Fibroblast of lung (primary cell): ENCODE results near the gene SLC22A4. TPM values are rescaled to one million over a fixed set of nuclear protein-coding genes. Genes with fewer than 3 reads are reported as not detected.
A peak's percentile ranks its signal among the peaks of the same experiment; 100 is the strongest.

ENCODE experiments used
- DNase-seq, 2 donors: peaks; one replicate each; pipeline versions ENCODE4 v3.0.0 to v3.0.0-alpha.2; 2010; ENCODE audit warnings: low read depth in 2 of 2
- H2AFZ ChIP-seq: 2 replicates; pipeline ENCODE4 v1.5.1; 2012; ENCODE audit warnings: low read length, control low read depth, inconsistent platforms
- H3K27ac ChIP-seq: 2 replicates; pipeline ENCODE4 v1.5.1; 2011; ENCODE audit warnings: low read length, control low read depth; ENCODE audit not compliant: insufficient read depth
- H3K27me3 ChIP-seq: 2 replicates; pipeline ENCODE4 v1.5.1; 2011; ENCODE audit warnings: mild to moderate bottlenecking, low read length; ENCODE audit not compliant: control insufficient read depth, insufficient read depth
- H3K36me3 ChIP-seq: 2 replicates; pipeline ENCODE4 v1.5.1; 2011; ENCODE audit warnings: low read length; ENCODE audit not compliant: control insufficient read depth, insufficient read depth
- H3K4me1 ChIP-seq: 2 replicates; pipeline ENCODE4 v1.5.1; 2011; ENCODE audit warnings: low read length; ENCODE audit not compliant: control insufficient read depth, insufficient read depth; ENCODE audit errors: extremely low read depth
- H3K4me2 ChIP-seq: 2 replicates; pipeline ENCODE4 v1.5.1; 2011; ENCODE audit warnings: low read length, control low read depth; ENCODE audit not compliant: insufficient read depth; ENCODE audit errors: extremely low read depth
- H3K4me3 ChIP-seq, 4 experiments: fragments of 200-600 bp in 1 of 4; sonication (generic) in 1 of 4; replicated peaks in 1 of 4; 2 replicates each; pipeline ENCODE4 v1.5.1; 2011 to 2016; ENCODE audit warnings: low read length in 4 of 4, low read depth in 3 of 4, mild to moderate bottlenecking in 3 of 4, control low read depth in 2 of 4, inconsistent platforms in 1 of 4, mixed read lengths in 1 of 4; ENCODE audit not compliant: insufficient read depth in 1 of 4; ENCODE audit errors: control extremely low read depth in 1 of 4
- H3K79me2 ChIP-seq: 2 replicates; pipeline ENCODE4 v1.5.1; 2012; ENCODE audit warnings: mild to moderate bottlenecking, low read length, inconsistent platforms; ENCODE audit not compliant: control insufficient read depth, insufficient read depth
- H3K9ac ChIP-seq: 2 replicates; pipeline ENCODE4 v1.5.1; 2011; ENCODE audit warnings: mild to moderate bottlenecking, low read length, control low read depth; ENCODE audit not compliant: insufficient read depth
- H3K9me3 ChIP-seq: 2 replicates; pipeline ENCODE4 v1.5.1; 2012; ENCODE audit warnings: low read depth, low read length; ENCODE audit not compliant: control insufficient read depth, insufficient read depth
- H4K20me1 ChIP-seq: 2 replicates; pipeline ENCODE4 v1.5.1; 2011; ENCODE audit warnings: low read length; ENCODE audit not compliant: control insufficient read depth, insufficient read depth; ENCODE audit errors: extremely low read depth
- CTCF ChIP-seq, 2 donors: IDR thresholded peaks in 1 of 2; conservative IDR thresholded peaks in 1 of 2; 1 replicate in 1 of 2; 2 replicates in 1 of 2; pipeline ENCODE4 v1.5.1; 2011 to 2012; ENCODE audit warnings: low read length in 2 of 2, control low read depth in 1 of 2, inconsistent platforms in 1 of 2, low read depth in 1 of 2, mild to moderate bottlenecking in 1 of 2
- EZH2 ChIP-seq: IDR thresholded peaks from 2 replicates; pipeline ENCODE4 v1.5.1; 2012; ENCODE audit warnings: low read length, control low read depth, mild to moderate bottlenecking; ENCODE audit errors: missing control alignments
- polyA plus RNA-seq, 2 donors: library from polyadenylated mRNA; depleted of rRNA in 1 of 2; stranded (reverse) in 1 of 2; unstranded in 1 of 2; fragments of >200 nt; gene quantifications; 2 replicates each; pipeline ENCODE4 v1.2.1, GENCODE V29; 2011 to 2012; ENCODE audit warnings: missing spikeins in 1 of 2
- total RNA-seq: library from RNA; depleted of rRNA; stranded (reverse); fragments of >200 nt; gene quantifications from 2 replicates; pipeline ENCODE4 v1.2.1, GENCODE V29; 2014

SLC22A4 gene
- total and polyA plus RNA-seq, 2 donors (not counting 1 experiment from before 2014, with no cell fraction given), result 1.1 to 4.1 TPM

DNA sequence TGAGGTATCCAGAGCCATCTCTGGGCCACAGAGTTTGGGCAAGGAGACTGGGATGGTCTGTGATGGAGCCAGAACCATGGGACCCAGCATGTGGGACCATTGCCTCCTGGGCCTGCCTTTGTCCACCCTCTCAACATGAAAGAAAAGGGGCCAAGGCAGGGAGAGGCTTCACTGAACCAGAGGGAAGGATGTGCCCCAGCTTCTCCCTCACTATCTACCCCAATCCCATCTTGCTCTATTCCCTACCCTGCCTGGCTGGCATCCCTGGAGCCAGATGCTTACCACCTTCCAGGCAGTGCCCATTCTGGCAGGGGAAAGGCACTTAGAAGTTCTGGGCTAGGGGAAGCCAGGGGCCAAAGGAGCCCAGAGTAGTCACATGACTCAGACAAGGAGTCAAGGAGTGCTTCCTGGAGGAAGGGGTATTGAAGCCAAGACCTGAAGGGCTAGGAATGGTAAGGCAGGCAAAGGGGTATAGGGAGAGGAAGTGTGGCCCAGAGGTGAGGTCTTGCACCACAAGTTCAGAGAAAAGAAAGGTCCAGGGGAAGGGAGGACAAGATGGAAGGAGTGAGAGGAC lies 26.9 kb upstream of the SLC22A4 start:
- no peak overlapping the region for H3K4me3 ChIP-seq
- peaks cover 23% of the 10 kb centered on the region for H3K36me3 ChIP-seq
- no peaks in the 10 kb centered on the region for H3K27me3 ChIP-seq
- no peak overlapping the region for H2AFZ ChIP-seq
- DNase-seq, result no peak
- H4K20me1 ChIP-seq, result no peaks in the 10 kb centered on the region
- H3K4me1 ChIP-seq, result peaks cover 49% of the 10 kb centered on the region
- peaks cover under 1% of the 10 kb centered on the region for H3K79me2 ChIP-seq
- no peak overlapping the region for H3K9ac ChIP-seq
- H3K27ac ChIP-seq, result peak overlapping the region; percentile 20
- no peak for TF ChIP-seq EZH2
- no peak for TF ChIP-seq CTCF (conservative IDR thresholded peaks at IDR 0.05 in 1 of 2, IDR thresholded peaks at IDR 0.05 in 1 of 2; ENCODE audit: low read depth in 1 of 2, low read length in 2 of 2)
- no peak overlapping the region for H3K4me2 ChIP-seq
- no peaks in the 10 kb centered on the region for H3K9me3 ChIP-seq

DNA sequence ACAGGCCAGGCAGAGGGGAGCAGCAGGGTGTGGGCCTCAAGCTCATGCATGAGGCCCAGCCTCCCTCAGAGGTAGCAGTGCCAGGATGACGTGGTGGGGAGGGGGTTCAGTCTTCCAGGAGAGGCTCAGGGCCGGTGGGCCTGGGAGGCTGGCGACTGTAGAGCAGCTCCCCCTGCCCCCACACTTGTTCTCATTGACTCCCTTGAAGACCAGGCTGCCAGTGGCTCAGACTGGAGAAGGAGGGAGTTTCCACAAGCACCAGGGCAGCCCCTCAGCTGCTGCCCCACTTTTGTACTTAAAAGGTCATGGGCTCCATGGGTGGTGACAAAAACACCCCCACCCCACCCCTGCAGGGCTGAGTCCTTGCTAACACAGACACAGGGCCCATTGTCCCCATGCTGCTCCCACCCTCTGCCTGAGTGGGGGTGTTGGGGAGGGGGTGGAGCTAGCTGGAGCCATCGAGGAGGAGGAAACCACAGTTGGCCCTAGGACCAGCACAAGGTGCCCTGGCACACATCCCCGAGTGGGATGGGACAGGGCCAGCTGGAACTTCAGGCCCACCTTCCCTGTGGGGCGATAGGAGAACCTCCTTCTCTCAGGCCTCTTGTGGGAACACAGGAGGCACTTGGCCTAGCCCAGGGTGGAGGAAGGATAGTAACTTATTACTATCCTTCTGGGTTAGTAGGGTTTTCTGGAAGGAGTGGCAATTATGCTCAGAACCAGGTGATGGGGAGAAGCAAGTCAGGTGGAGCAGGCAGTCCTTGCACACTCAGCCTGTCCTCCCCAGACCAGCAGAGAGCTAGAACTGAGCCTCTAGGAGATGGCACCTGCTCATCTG lies 26.0 kb upstream of the SLC22A4 start:
- H3K4me1 ChIP-seq, result peaks cover 46% of the 10 kb centered on the region
- TF ChIP-seq EZH2, result no peak
- TF ChIP-seq CTCF (conservative IDR thresholded peaks at IDR 0.05 in 1 of 2, IDR thresholded peaks at IDR 0.05 in 1 of 2; ENCODE audit: low read depth in 1 of 2, low read length in 2 of 2), result no peak
- peaks cover 26% of the 10 kb centered on the region for H3K36me3 ChIP-seq
- DNase-seq, result no peak
- no peak overlapping the region for H3K4me2 ChIP-seq
- no peaks in the 10 kb centered on the region for H3K27me3 ChIP-seq
- no peak overlapping the region for H3K27ac ChIP-seq
- H3K9me3 ChIP-seq, result no peaks in the 10 kb centered on the region
- no peak overlapping the region for H3K9ac ChIP-seq
- no peak overlapping the region for H3K4me3 ChIP-seq
- no peaks in the 10 kb centered on the region for H3K79me2 ChIP-seq
- no peaks in the 10 kb centered on the region for H4K20me1 ChIP-seq
- no peak overlapping the region for H2AFZ ChIP-seq

- H2AFZ ChIP-seq, result no peak overlapping the region
- DNase-seq, result peak; percentile 53 to 61
- peak overlapping the region; percentile 37 for H3K4me2 ChIP-seq
- H3K4me3 ChIP-seq, result no peak overlapping the region
- no peaks in the 10 kb centered on the region for H3K79me2 ChIP-seq
- peak overlapping the region; percentile 79 for H3K27ac ChIP-seq
- H3K27me3 ChIP-seq, result no peaks in the 10 kb centered on the region
- no peak for TF ChIP-seq CTCF (conservative IDR thresholded peaks at IDR 0.05 in 1 of 2, IDR thresholded peaks at IDR 0.05 in 1 of 2; ENCODE audit: low read depth in 1 of 2, low read length in 2 of 2)
- TF ChIP-seq EZH2, result no peak
- no peak overlapping the region for H3K9ac ChIP-seq
- peaks cover 38% of the 10 kb centered on the region for H3K4me1 ChIP-seq
- H4K20me1 ChIP-seq, result no peaks in the 10 kb centered on the region
- H3K9me3 ChIP-seq, result no peaks in the 10 kb centered on the region
- H3K36me3 ChIP-seq, result peaks cover 26% of the 10 kb centered on the region
Measured at GRCh38 chr5:132268769-132269551, 25.2 kb upstream of the SLC22A4 start.
